Measurements from ENCODE around the gene SGPP2.

GRCh38 chr2:222563936-222564335, 139.6 kb downstream of the SGPP2 start:
- TF ChIP-seq CTCF (IDR thresholded peaks at IDR 0.05) (no peak), ZFX (IDR thresholded peaks at IDR 0.05; ENCODE audit: borderline replicate concordance) (no peak)

Measured in 22Rv1 (cell line).